Stimulated activated CD8-positive, alpha-beta memory T cell treated with anti-CD3 and anti-CD28 coated beads, Interleukin-15, amount 100 ng/mL, for 48 hours (primary cell): Measurements from ENCODE around the gene PPP3CB.

ENCODE experiments used
- DNase-seq, 2 donors: peaks; one replicate each; pipeline ENCODE4 v3.0.0-alpha.2; 2020; ENCODE audit warnings: low read depth in 2 of 2

PPP3CB gene

DNA sequence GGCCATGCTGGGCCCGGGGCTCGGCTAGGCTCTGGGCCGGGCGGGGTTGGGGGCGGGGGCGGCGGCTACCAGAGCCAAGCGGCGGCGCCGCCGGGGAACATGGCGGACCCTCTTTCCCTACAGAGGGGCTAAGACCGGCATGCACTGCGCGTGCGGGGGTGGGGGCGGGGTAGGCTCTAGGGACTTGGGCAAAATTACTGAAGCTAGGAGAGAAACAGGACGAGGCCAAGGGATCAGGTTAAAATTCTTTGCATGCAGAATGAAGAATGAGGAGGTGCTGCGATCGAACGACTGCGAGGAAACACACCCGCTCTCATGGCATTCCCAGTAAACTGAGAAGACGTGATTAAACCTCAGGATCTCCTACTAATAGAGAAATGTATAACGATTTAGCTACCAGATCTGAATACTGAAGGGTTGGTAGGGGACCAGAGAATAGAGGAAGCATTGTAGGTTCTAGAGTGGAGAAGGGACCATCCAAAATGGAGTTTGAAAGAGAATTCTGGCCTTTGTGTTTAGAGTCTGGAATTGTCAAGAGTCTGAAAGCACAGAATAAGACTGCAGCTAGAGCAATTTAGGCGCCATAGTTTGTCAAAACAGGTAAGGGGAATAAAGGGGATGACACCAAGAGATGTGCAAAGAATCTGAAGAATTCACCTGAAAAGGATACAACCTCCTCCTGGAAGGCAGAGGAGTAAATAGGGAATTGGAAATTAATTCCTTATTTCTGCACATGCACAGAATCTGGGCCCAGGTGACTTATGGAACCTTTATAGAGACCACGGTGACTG is at the start of gene PPP3CB:
Gene PPP3CB (minus strand): TSS at position 141 of the 791 bp plus-strand sequence. CDS start 135 bp downstream, at position 6.
- DNase-seq = peak; percentile 80 to 86

DNA sequence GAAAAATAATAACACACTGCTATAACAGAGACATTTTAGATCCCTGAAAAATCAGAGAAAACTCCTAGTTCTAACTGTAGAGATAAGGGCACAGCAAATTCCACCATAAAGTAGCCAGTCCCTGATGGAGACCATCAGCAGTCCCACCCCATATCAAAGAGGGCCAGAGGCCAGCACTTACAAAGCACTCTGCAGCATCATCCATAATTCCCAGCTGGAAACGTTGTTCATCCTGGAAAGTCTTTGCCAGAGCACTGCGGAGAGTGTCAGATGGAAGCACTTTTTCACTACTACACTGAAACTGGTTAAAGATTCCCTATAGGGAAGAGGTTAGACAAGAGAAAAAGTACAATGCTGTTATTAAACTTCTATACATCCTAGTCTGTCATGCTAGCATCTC is 49.5 kb upstream of the PPP3CB start:
- no peak for DNase-seq

DNA sequence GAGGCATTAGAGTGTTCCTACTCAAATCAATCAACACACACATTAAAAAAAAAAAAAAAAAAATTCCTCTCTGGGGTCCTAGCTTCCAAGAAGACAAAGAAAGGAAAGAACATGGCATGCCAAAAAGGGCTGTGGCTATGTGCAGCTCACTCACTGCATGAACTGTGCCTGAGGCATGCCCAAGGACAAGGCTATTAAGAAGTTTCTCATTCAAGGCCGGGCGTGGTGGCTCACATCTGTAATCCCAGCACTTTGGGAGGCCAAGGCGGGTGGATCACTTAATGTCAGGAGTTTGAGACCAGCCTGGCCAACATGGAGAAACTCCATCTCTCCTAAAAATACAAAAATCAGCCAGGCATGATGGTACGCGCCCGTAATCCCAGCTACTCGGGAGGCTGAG is 41.9 kb upstream of the PPP3CB start:
- no peak for DNase-seq

DNA sequence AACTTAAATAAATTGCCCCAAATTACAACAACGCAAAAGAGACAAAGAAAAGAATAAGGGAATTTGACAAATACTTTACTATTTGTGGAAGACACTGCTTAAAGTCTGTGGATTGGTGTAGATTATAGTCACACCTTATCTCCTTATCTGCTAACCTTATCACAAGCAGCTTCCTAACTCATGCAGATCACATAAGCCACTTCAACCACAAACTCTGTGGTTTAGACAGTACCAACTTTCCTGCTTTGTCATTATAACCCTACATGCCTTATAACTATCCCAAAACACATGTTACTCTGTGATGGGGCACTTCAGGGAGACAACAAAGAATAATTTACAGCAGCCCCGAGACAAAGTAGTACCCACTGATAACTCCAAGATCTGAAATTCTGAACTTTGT is 41.5 kb upstream of the PPP3CB start:
- DNase-seq = no peak

DNA sequence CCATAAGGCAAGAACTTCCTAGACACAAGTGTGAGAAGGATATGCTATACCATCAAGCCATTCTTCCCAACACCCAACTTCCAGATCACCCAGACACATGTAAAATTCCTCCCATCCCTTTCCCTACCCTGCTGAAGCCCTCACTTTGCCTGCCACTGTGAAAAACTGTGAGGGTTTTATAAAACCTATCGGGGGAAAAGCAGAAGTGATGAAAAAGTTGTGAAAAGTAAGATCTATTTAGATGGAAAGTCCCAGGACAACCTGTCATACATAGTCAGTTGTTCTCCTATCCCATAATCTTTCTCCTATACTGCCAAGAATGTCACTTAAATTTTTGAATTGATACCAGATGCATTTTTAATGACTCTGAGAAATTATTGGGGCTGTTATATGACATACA is 39.0 kb upstream of the PPP3CB start:
- DNase-seq = no peak

DNA sequence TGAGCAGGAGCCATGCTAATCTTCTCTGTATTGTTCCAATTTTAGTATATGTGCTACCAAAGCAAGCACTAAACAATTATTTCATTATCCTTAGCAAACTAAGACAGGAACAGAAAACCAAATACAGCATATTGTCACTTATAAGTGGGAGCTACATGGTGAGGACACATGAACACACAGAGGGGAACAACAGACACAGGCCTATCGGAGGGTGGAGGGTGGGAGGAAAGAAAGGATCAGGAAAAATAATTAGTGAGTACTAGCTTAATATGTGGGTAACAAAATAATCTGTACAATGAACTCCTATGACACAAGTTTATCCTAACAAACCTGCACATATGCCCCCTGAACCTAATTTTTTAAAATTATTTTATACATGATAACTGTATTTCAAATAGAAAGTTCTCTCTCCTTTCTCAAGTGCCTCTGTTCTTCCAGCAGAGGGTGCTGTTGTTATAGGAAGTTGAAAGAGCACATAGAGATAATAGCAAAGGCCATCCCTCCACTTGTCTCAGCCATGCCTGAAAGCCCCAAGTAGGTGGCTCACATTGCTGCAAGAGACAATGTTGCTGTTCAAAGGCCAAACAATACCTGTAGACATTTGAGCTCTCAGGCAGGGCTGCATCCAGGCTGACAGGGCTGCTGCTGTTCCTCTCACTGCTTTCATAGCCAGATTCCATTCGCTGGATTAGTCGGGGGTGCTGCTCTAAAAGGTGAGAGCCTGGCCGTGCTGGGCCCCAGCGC is 33.4 kb upstream of the PPP3CB start:
- DNase-seq = peak; percentile 4 to 15

DNA sequence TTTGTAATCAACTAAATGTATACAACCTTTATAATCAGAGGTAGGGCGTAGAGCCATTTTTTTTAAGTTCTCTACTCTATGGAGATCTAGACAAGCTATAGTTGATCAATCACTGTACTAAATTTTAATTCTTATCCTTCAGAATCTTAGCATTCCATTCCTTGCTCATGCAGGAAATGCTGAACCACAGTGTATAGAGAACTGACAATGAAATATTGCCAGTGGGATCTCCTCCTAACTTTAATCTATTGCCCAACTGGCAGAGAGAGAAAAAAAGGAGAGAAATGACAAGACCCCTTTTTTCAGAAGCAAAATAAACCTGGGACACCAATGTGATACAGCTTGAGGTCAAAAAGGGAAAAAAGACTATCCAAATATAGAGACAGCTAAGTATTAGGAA is 26.4 kb upstream of the PPP3CB start:
- no peak for DNase-seq

DNA sequence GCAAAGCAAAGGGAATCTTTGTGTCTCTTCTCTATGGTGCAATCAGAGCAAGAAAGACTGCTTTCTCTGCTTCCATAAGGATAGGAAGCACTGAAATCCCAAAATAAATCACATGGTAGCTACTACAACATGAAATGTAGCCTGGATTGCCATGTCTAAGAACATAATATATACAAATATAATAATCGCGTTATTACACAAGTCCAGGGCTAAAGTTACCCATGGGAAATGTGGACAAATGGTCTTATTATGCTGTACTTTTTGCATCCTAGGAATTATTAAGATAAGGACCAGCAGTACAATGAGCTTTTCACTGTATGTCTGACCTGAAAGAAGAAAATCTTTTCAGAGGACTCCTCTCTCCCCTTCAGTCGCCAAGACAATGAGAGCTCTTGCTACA is 23.5 kb upstream of the PPP3CB start:
- DNase-seq = no peak

DNA sequence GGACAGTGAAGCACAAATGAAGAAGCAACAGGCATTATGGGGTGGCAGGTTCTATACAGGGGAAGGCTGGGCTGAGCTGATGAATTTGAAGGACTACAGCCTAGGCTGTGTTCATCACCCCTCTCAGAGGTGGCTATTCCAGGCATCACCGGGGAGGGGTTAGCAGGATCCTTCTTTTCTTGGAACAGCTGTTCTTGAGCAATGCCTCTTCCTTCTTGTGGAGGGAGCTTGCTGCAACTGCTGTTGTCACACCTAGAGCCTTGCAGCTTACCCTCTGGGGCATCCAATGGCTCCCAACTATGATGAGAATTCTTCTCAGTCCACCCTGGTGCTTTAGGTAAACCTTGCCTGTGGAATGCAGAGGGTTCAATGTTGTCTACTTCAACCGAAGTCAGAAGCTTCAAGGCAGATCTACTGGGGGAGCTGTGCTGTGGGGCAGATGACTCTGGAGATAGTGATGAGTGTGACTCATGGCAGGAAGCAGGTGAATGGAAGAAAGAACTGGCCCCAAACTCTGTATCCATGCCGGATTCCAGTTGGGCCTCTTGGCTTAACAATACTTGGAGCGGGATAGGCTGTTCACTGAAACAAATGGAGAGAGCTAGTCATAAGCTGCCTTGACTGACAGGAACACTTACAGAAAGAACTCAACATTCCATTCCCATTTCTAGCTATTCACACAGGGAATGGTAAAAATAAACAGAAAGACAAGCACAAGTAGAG is 21.5 kb upstream of the PPP3CB start:
- no peak for DNase-seq

DNA sequence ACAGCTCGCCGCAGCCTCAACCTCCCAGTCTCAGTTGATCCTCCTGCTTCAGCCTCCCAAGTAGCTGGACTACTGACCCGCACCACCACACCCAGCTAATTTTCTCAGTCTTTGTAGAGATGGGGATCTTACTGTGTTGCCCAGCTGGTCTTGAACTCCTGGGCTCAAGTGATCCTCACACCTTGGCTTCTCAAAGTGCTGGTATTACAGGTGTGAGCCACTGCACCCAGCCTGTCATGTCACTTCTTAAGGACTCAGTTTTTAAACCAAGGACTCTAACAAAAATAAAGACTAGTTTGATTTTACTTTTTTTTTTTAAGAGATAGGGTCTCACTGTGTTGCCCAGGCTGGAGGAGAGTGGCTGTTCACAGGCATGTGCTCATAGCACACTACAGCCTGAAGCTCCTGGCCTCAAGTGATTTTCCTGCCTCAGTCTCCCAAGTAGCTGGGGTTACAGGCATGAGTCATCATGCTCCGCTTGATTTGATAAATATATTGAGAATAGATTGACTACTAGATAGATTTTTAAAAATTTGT is 16.5 kb upstream of the PPP3CB start:
- no peak for DNase-seq

DNA sequence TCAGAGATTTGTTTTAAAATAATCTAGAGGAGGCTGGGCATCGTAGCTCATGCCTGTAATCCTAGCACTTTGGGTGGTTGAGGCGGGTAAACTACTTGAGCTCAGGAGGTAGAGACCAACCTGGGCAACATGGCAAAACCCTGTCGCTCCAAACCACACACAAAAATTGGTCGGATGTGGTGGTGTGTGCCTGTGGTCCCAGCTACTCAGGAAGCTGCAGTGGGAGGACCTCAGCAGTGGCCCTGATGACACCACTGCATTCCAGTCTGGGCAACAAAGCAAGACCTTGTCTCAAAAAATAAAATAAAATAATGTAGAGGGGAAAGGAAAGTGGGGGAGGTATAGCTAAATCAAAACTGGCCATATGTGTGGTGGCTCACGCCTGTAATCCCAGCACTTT is 13.9 kb upstream of the PPP3CB start:
- no peak for DNase-seq

DNA sequence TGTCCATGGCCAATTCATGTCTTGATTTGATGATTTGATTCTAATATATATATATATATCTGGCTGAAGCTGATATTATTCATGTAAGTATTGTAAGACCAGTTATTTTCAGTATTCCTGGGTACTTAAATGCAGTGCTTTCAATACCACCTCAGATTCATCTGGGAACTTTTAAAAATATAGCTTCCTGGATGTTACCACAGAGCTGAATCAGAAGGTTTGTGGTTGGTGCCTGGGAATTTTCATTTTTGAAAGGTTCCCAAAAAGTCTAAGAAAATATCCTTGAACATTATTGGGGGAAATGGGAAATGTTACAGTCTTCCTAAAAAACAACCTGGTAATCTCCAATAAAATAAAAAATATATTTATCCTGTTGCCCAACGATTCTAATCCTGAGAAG is 10.7 kb upstream of the PPP3CB start:
- no peak for DNase-seq

DNA sequence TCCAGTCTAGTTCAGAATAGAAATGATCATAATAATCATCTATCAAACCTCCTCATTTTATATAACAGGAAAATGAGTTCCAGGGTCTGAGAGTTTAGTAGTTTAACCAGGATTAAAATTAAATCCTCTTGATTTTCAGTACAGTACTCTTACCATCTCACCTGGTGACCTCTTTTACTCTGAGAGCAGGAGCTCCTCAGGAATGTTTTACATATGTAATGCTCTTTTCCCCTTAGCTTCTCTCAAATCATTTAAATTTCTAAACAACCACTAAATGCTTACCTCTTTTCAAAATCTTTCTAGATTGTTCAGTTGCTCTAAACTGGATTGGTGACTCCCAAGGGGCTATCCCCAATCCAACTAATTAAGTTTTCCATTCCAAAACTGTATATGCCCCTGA is 10.2 kb upstream of the PPP3CB start:
- no peak for DNase-seq

DNA sequence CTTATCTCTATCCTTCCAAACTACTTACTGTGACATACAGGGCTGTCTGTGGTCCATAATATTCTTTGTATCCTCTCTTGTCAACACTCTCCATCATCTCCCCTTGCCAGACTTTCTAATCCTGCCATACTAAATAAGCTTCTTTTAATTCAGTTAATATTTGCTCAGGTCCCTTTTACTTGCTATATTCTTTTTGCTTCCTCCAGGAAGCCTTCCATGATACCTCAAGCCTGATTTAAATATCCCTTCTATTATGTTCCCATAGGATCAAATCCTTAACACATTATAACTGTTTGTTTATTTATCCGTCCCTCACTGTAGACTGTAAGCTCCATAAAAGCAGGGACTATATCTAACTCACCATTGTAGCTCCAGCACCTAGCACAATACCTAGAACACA is 7.2 kb upstream of the PPP3CB start:
- DNase-seq = no peak

DNA sequence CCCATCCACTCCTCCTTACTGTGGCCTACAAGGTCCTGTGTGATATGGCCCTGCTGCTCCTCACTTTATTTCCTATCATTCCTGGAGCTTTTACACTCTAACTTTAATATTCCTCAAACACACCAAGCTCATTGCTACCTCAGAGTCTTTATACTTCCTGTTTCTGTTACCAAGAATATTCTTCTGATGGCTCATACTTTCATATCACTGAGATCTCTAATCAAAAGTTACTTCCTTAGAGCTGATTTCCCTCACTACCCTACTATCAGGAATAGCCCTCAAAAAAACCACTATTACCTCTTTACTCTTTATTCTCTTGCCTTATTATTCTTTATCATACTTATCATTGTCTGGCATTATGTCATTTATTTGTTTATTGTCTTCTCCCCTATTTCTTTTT is 5.8 kb upstream of the PPP3CB start:
- no peak for DNase-seq

DNA sequence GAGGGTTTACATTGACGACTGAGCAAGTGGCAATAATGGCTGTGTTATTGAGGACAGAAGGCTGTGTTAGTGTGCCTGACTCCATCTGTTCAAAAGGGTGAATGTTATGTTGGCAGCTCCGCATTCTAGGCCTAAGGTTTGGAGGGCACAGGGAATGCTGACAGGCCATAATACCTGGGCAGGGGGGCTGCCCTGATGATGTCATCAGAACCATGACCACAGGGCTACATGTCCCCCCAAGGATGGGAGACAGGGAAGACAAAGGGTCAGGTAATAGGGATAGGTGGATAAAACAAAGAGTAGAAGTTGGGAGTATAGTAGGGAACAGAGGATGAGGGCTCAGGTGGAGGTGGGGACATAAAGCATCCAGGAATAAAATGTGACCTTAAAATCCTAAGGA is 1.8 kb upstream of the PPP3CB start:
- no peak for DNase-seq

DNA sequence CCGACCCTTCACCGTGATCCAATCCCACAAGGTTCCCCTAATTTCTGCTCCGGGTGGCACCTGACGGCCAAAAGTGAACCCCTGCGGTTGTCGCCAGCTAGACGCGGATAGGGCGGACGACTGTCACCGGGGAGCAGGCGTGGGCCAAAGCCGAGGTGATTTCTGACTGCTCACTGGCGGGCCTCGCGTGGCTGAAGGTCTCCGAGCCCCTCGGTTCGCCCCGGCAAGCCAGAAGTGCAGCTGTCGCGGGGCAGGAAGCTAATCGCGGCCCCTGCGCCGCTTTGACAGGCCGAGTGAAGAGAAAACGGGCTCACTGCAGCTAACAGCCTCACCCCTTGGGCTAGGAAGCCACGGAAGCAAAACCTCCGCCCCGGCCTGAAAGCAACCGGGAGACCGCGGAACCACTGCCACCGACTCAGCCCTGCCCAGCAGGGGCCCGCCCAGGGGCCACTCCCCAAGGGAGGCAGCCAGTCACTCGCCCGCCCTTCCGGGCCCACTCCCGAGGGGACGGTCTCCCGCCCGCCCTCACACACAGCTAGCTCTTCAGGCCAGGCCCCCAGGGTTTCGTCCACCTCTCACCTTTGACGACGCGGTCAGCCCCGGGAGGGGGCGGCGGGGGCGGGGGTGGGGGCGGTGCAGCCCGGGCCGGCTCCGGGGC is 469 bp downstream of the PPP3CB start:
- peak; percentile 83 to 87 for DNase-seq

DNA sequence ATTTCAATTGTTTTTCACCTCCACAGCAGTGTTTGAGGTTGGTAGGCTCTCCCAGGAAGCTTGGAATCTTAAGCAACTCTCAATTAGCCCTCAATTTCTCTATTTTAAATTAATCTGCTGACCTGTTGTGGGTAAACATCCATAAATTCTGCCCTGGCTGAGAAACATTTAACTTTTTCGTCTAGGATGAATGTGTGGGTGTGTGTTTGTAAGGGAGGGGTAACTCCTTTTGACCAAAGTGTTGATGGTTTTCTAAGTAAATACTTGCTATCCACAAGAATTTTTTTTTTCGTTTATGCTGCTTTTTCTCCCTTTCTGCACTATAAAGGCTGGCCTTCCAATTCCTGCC is 973 bp downstream of the PPP3CB start:
- DNase-seq = no peak

DNA sequence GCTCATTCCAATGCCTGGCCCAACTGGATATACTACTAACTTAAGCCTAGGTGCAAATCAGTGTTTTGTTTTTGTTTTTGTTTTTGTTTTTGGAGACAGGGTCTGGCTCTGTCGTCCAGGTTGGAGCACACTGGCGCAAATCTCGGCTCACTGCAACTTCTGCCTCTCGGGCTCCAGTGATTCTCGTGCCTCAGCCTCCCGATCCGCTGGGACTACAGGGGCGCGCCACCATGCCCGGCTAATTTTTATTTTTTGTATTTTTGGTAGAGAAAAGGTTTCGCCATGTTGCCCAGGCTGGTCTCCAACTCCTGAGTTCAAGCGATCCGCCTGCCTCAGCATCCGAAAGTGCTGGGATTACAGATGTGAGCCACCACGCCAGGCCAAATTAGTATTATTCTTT is 1.6 kb downstream of the PPP3CB start:
- no peak for DNase-seq

DNA sequence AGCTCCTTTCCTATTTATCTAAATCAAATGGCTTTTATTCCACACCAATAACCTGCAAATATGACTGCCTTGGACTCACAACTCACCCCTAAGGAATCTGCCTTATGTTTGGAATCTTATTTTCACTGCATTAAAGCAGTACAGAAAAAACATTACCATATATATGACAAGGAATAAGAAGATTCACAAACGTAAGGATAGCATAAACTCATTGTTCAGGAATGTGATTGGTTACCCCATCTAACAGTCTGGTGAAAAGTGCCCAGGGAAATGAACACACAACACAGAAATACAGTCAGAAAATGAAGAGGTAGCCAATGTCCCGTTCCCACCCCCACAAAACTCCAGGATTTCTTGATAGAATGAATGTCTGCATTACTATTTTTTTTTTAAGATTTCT is 2.0 kb downstream of the PPP3CB start:
- no peak for DNase-seq

DNA sequence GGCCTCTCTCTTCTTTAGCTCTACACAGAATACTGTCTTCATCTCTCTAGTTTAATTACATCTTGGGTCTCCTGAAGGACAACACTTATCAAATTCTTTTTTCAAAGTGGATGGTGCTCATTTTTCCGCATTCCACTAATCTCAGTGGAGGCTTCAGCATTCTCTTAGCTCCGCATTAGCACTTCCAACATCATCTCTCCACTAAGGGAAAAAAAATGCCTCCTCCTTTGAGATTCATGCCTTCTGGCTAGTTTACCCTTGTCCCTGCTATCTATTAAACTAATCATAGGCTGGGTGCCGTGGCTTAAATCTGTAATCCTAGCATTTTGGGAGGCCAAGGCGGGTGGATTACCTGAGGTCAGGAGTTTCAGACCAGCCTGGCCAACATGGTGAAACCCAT is 9.2 kb downstream of the PPP3CB start:
- DNase-seq = no peak

DNA sequence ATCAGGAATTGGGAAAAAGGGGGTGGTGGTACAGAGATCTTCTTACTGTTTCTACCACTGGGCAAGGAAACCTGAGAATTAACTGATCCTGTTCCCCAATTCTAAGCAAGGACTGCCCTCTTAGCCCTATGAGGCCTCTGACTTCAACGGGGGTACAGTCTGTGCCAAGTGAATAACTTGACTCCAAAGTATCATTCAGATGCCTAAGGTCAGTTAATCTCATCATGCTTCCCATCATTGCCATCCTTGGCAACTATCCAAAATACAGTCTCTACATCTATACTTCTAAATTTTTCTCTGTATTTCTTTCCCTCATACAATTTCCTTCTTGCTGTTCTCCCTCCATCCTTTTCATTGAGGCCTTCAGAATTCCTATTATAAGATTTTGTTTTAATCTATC is 10.5 kb downstream of the PPP3CB start:
- DNase-seq = no peak
